ENCODE measurements around the gene CORO2B. TPM values are rescaled to one million over a fixed set of nuclear protein-coding genes. Genes with fewer than 3 reads are reported as not detected.

Gene CORO2B, protein sequence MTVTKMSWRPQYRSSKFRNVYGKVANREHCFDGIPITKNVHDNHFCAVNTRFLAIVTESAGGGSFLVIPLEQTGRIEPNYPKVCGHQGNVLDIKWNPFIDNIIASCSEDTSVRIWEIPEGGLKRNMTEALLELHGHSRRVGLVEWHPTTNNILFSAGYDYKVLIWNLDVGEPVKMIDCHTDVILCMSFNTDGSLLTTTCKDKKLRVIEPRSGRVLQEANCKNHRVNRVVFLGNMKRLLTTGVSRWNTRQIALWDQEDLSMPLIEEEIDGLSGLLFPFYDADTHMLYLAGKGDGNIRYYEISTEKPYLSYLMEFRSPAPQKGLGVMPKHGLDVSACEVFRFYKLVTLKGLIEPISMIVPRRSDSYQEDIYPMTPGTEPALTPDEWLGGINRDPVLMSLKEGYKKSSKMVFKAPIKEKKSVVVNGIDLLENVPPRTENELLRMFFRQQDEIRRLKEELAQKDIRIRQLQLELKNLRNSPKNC
- total RNA-seq, result 14.0 and 14.3 TPM in 2 replicates

DNA sequence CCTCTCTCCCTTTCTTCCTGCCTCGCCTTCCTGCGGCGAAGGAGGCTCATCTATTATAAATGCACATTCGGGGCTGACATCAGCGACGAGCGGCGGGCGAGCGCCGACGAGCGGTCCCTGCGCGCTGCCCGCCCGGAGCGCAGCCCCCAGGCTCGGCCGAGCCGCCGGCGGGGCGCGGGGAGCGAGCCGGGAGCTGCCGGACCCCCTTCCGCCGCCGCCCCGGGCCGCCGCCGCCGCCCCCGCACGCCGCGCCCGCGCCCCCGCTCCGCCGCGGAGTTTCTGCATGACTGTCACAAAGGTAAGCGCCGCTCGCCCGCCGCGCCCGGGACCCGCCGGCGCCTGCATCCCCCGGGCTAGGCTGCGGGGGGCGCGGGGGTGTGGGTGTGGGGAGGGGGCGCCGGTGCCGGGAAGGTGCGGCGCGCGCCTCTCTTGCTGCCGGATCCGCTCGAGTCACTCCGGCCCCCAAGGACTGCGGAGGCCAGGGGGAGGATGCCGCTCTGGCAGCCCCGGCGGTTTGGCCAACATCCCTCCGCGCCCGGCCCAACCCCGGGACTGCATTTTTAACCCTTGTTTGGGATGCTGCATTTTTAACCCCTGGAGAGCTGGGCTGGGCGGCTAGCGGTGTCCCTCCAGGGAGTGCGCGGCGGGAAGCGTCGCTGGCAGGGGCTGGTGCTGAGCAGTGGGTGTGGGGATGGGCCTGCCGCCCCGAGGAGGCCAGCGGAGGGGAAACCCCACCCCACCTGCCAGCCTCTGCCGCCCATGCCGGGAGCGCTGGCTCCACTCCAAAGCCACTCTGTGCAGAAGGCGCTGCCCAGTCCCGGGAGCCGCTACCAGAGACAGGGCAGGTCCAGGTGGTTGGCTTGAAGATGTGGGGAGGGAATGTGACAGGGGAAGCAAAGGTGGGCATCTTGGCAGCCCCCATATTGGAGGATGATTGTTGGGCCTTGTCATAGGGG, at the start of gene CORO2B:
CORO2B (plus strand) TSS at position 14 of the 956 bp plus-strand sequence; CDS start at position 284, 270 bp downstream.

Other genes starting within 250 kb of the CORO2B start
- 0.59 and 1.0 TPM in 2 replicates for gene ITGA11, start 146.8 kb upstream of the CORO2B start, total RNA-seq
- gene ANP32A, start 241.9 kb downstream of the CORO2B start, total RNA-seq, result 65.2 and 80.1 TPM in 2 replicates